ENCODE results near the gene EFCC1. TPM values are rescaled to one million over a fixed set of nuclear protein-coding genes. Genes with fewer than 3 reads are reported as not detected.

The EFCC1 gene, protein sequence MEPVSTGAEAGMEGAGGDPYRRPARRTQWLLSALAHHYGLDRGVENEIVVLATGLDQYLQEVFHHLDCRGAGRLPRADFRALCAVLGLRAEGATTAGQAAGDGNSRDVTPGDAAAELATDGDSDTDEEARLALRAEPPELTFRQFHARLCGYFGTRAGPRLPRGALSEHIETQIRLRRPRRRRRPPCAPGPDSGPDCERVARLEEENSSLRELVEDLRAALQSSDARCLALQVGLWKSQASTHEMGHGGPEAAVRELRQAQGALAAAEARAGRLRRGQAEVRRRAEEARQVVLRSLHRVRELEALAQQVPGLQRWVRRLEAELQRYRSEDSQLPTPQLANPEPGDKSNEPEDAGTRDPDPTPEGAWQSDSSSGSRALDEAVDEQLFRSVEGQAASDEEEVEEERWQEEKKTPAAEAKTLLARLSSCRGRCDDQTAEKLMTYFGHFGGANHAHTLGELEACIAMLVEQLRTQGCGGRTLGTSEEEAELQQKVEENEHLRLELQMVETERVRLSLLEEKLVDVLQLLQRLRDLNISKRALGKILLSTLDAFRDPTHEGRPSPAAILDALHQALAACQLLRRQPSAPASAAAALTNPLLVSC
- total RNA-seq = under 1 TPM; 0.22 to 0.25 TPM
- 0.11 TPM for polyA plus RNA-seq (2013, experiment 1 of 2)
- 0.11 TPM for polyA plus RNA-seq (2013, experiment 2 of 2)
- total RNA-seq = 0 to 0.96 (median 0.19) reads per million in 172 experiments

DNA sequence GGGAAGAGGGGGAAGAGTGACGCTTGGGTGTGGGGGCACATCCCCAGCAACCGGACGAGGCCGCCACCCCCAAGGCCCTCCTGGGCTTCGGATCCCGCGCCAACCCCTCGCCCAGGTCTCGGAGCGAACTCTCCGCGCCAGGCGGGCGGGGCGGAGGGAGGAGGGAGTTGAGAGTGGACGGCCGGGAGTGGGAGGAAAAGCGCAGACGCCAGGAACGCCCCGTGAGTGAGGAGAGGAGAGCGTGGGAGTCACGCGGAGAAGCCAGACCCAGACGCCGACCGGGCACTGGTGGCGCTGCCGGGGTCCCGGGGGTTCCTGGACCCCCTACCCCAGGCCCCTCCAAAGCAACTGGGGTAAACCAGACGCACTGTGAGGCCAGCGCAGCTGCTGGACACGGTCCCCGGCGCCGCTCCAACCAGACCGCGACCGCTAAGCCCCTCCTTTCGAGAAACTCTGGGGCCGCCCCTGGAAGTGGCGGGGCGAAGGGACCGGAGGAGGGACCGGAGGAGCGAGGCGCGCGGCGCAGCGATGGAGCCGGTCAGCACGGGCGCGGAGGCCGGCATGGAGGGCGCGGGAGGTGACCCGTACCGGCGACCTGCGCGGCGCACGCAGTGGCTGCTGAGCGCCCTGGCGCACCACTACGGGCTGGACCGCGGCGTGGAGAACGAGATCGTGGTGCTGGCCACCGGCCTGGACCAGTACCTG is at the start of gene EFCC1:
EFCC1 (plus strand) TSS at position 204 of the 705 bp plus-strand sequence; CDS start at position 529, 325 bp downstream.
- Histone ChIP-seq H3K27me3 (ENCODE audit: control insufficient read depth in 1 of 2, insufficient read depth in 2 of 2, low read length in 2 of 2) (peaks cover 24 to 35% of the 10 kb centered on the region in 2 experiments), H3K27ac (ENCODE audit: low read depth in 1 of 2, low read length in 2 of 2) (no peak within 1 kb of the TSS), H3K36me3 (ENCODE audit: insufficient read depth, low read length) (no peaks in the 10 kb centered on the region), H3K9me3 (ENCODE audit: control insufficient read depth in 1 of 2, insufficient read depth in 1 of 2, low read length in 2 of 2) (peaks cover 0 to 6% of the 10 kb centered on the region in 2 experiments), H3K4me1 (ENCODE audit: insufficient read depth, low read length) (peaks cover 51% of the 10 kb centered on the region), H3K4me3 (ENCODE audit: low read length) (peak within 1 kb of the TSS; percentile 22)
- ChIA-PET POLR2A (interaction anchor here (0.9 to 5.7 kb wide), 2 partner anchors 15 to 52 kb away, joined by 3 to 49 read pairs; no protein-coding TSS in a partner anchor), CTCF (interaction anchor here (1.0 to 1.2 kb wide), 3 partner anchors 15 to 26 kb away, joined by 3 read pairs; no protein-coding TSS in a partner anchor)
- no peak for DNase-seq
- intact Hi-C loops (cut with DNase I, micrococcal nuclease) = no loop called here
- Mint-ChIP-seq H3K4me3 (peak within 1 kb of the TSS; percentile 78), H3K27me3 (peaks cover 26% of the 10 kb centered on the region), H3K27ac (no peak within 1 kb of the TSS), H3K36me3 (ENCODE audit: low read depth) (no peaks in the 10 kb centered on the region), H3K4me1 (ENCODE audit: low read depth) (peaks cover 60% of the 10 kb centered on the region), H3K9me3 (no peaks in the 10 kb centered on the region)
- no peak for ATAC-seq (ENCODE audit: poor library complexity)
- TF ChIP-seq, protein P1, sequence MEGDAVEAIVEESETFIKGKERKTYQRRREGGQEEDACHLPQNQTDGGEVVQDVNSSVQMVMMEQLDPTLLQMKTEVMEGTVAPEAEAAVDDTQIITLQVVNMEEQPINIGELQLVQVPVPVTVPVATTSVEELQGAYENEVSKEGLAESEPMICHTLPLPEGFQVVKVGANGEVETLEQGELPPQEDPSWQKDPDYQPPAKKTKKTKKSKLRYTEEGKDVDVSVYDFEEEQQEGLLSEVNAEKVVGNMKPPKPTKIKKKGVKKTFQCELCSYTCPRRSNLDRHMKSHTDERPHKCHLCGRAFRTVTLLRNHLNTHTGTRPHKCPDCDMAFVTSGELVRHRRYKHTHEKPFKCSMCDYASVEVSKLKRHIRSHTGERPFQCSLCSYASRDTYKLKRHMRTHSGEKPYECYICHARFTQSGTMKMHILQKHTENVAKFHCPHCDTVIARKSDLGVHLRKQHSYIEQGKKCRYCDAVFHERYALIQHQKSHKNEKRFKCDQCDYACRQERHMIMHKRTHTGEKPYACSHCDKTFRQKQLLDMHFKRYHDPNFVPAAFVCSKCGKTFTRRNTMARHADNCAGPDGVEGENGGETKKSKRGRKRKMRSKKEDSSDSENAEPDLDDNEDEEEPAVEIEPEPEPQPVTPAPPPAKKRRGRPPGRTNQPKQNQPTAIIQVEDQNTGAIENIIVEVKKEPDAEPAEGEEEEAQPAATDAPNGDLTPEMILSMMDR (IDR thresholded peaks at IDR 0.05) = no peak

- TF ChIP-seq, protein P1 (IDR thresholded peaks at IDR 0.05) = no peak
- Histone ChIP-seq H3K4me3 (ENCODE audit: low read length) (no peak overlapping the region), H3K27ac (ENCODE audit: low read depth in 1 of 2, low read length in 2 of 2) (no peak overlapping the region), H3K36me3 (ENCODE audit: insufficient read depth, low read length) (no peaks in the 10 kb centered on the region), H3K9me3 (ENCODE audit: control insufficient read depth in 1 of 2, insufficient read depth in 1 of 2, low read length in 2 of 2) (peaks cover 0 to 3% of the 10 kb centered on the region in 2 experiments), H3K4me1 (ENCODE audit: insufficient read depth, low read length) (no peaks in the 10 kb centered on the region), H3K27me3 (ENCODE audit: control insufficient read depth in 1 of 2, insufficient read depth in 2 of 2, low read length in 2 of 2) (no peaks in the 10 kb centered on the region)
- Mint-ChIP-seq H3K4me1 (ENCODE audit: low read depth) (no peaks in the 10 kb centered on the region), H3K27ac (no peak overlapping the region), H3K9me3 (peaks cover 3% of the 10 kb centered on the region), H3K36me3 (ENCODE audit: low read depth) (no peaks in the 10 kb centered on the region), H3K27me3 (no peaks in the 10 kb centered on the region), H3K4me3 (no peak overlapping the region)
- intact Hi-C loops (cut with DNase I, micrococcal nuclease) = no loop called here
- DNase-seq (no peak), ATAC-seq (ENCODE audit: poor library complexity) (no peak)
- ChIA-PET POLR2A (no interaction called here), CTCF (no interaction called here)
Measured at GRCh38 chr3:128956440-128956839, 44.7 kb upstream of the EFCC1 start.

GRCh38 chr3:128965280-128965679 is 35.8 kb upstream of the EFCC1 start:
- H3K27me3 Mint-ChIP-seq = no peaks in the 10 kb centered on the region
- H3K27ac Mint-ChIP-seq = no peak overlapping the region
- H3K27me3 ChIP-seq (ENCODE audit: control insufficient read depth in 1 of 2, insufficient read depth in 2 of 2, low read length in 2 of 2) = no peaks in the 10 kb centered on the region
- POLR2A ChIA-PET = no interaction called here
- H3K4me1 Mint-ChIP-seq (ENCODE audit: low read depth) = peaks cover 8% of the 10 kb centered on the region
- no peaks in the 10 kb centered on the region for H3K9me3 Mint-ChIP-seq
- H3K27ac ChIP-seq (ENCODE audit: low read depth in 1 of 2, low read length in 2 of 2) = no peak overlapping the region
- no peak overlapping the region for H3K4me3 ChIP-seq (ENCODE audit: low read length)
- DNase-seq = no peak
- no peak for ATAC-seq (ENCODE audit: poor library complexity)
- no peak overlapping the region for H3K4me3 Mint-ChIP-seq
- H3K36me3 Mint-ChIP-seq (ENCODE audit: low read depth) = no peaks in the 10 kb centered on the region
- intact Hi-C loops (cut with DNase I, micrococcal nuclease) = no loop called here
- TF ChIP-seq, protein P1 (IDR thresholded peaks at IDR 0.05) = no peak
- H3K36me3 ChIP-seq (ENCODE audit: insufficient read depth, low read length) = no peaks in the 10 kb centered on the region
- H3K4me1 ChIP-seq (ENCODE audit: insufficient read depth, low read length) = peaks cover 4% of the 10 kb centered on the region
- CTCF ChIA-PET = no interaction called here
- no peaks in the 10 kb centered on the region for H3K9me3 ChIP-seq (ENCODE audit: control insufficient read depth in 1 of 2, insufficient read depth in 1 of 2, low read length in 2 of 2)
